AG04450 (cell line): ENCODE data around the gene MFAP1. TPM values are rescaled to one million over a fixed set of nuclear protein-coding genes. Genes with fewer than 3 reads are reported as not detected.

Source experiments
- CTCF ChIA-PET: fragments of 300-600, 350-600 bp; formaldehyde crosslinking; extraction: SDS; loops from one replicate; lab custom pipeline; 2022; ENCODE audit warnings: antibody characterized with exemption, inconsistent platforms; lab: Charles Lee
- POLR2A ChIA-PET: fragments of 350-600 bp; formaldehyde crosslinking; extraction: SDS; loops from one replicate; lab custom pipeline; 2021; ENCODE audit warnings: antibody characterized with exemption, inconsistent platforms; lab: Yijun Ruan, JAX
- DNase-seq: peaks from one replicate; pipeline ENCODE4 v3.0.0-alpha.2; 2011; ENCODE audit warnings: low read depth, low spot score
- H3K27ac ChIP-seq: one replicate; pipeline ENCODE4 v1.5.1; 2012; ENCODE audit warnings: low read depth, low read length, control low read depth
- H3K27me3 ChIP-seq: one replicate; pipeline ENCODE4 v1.6.0; 2012; ENCODE audit warnings: low read length; ENCODE audit not compliant: control insufficient read depth, insufficient read depth
- H3K4me3 ChIP-seq: 2 replicates; pipeline ENCODE4 v1.5.1; 2011; ENCODE audit warnings: mild to moderate bottlenecking, low read depth, low read length, control low read depth
- H3K9me3 ChIP-seq: 2 replicates; pipeline ENCODE4 v1.5.1; 2012; ENCODE audit warnings: low read length; ENCODE audit not compliant: control insufficient read depth, insufficient read depth
- CTCF ChIP-seq: IDR thresholded peaks from 2 replicates; pipeline ENCODE4 v1.5.1; 2011; ENCODE audit warnings: low read depth, low read length, control low read depth, inconsistent platforms
- polyA plus RNA-seq: library from polyadenylated mRNA; depleted of rRNA; stranded (reverse); fragments of >200 nt; gene quantifications from 2 replicates; pipeline ENCODE4 v1.2.3, GENCODE V29; 2011

The MFAP1 gene
- polyA plus RNA-seq, 1 experiment, result 61.9 TPM

GRCh38 chr15:43776101-43776717 is 48.3 kb downstream of the MFAP1 start:
- TF ChIP-seq CTCF, result no peak
- peak overlapping the region; percentile 63 for H3K4me3 ChIP-seq
- H3K27ac ChIP-seq, result peak overlapping the region; percentile 11
- ChIA-PET CTCF (interaction anchor here (0.8 to 1.8 kb wide), 10 partner anchors 8 to 39 kb away, joined by 3 to 13 read pairs (median 5); partner anchors contain the start of gene SERF2), POLR2A (interaction anchor here (1.0 to 1.8 kb wide), 3 partner anchors 13 to 24 kb away, joined by 3 to 7 read pairs (median 5); partner anchors contain the start of genes HYPK and SERINC4)
- no peaks in the 10 kb centered on the region for H3K27me3 ChIP-seq
- DNase-seq, result no peak
- no peaks in the 10 kb centered on the region for H3K9me3 ChIP-seq

GRCh38 chr15:43775411-43775965 is 49.0 kb downstream of the MFAP1 start:
- POLR2A ChIA-PET, result no interaction called here
- H3K9me3 ChIP-seq, result no peaks in the 10 kb centered on the region

GRCh38 chr15:43774062-43774461 is 50.4 kb downstream of the MFAP1 start:
- H3K27ac ChIP-seq, result no peak overlapping the region
- CTCF ChIA-PET, result no interaction called here
- H3K27me3 ChIP-seq, result no peaks in the 10 kb centered on the region
- POLR2A ChIA-PET, result no interaction called here
- H3K4me3 ChIP-seq, result no peak overlapping the region
- H3K9me3 ChIP-seq, result no peaks in the 10 kb centered on the region
- no peak for TF ChIP-seq CTCF
- no peak for DNase-seq

More at GRCh38 chr15:43775411-43775965, 49.0 kb downstream of the MFAP1 start:
- TF ChIP-seq CTCF, result peak; percentile 34
- H3K27me3 ChIP-seq, result no peaks in the 10 kb centered on the region
- no peak overlapping the region for H3K27ac ChIP-seq
- H3K4me3 ChIP-seq, result no peak overlapping the region
- CTCF ChIA-PET, result no interaction called here
- no peak for DNase-seq

GRCh38 chr15:43772624-43773023 is 51.9 kb downstream of the MFAP1 start:
- H3K27ac ChIP-seq, result no peak overlapping the region
- DNase-seq, result no peak
- H3K9me3 ChIP-seq, result no peaks in the 10 kb centered on the region
- H3K27me3 ChIP-seq, result no peaks in the 10 kb centered on the region
- TF ChIP-seq CTCF, result no peak
- no peak overlapping the region for H3K4me3 ChIP-seq
- ChIA-PET CTCF (no interaction called here), POLR2A (no interaction called here)

GRCh38 chr15:43771816-43772215 is 52.7 kb downstream of the MFAP1 start:
- no peaks in the 10 kb centered on the region for H3K27me3 ChIP-seq
- ChIA-PET CTCF (interaction anchor here (1.0 kb wide), 1 partner anchor 21 kb away, joined by 5 read pairs; no protein-coding TSS in a partner anchor), POLR2A (interaction anchor here (0.6 kb wide), 1 partner anchor 24 kb away, joined by 3 read pairs; no protein-coding TSS in a partner anchor)
- no peak for TF ChIP-seq CTCF
- no peak overlapping the region for H3K27ac ChIP-seq
- no peaks in the 10 kb centered on the region for H3K9me3 ChIP-seq
- no peak for DNase-seq
- no peak overlapping the region for H3K4me3 ChIP-seq
